Neural cell (in vitro differentiated cells): ENCODE results near the gene KCTD21. TPM values are rescaled to one million over a fixed set of nuclear protein-coding genes. Genes with fewer than 3 reads are reported as not detected.

ENCODE experiments used
- H2AFZ ChIP-seq: fragments of 200-600, 300-800 bp; sonication (generic), shearing (Covaris generic); 2 replicates; pipeline ENCODE4 v1.6.0; 2014; ENCODE audit warnings: low read depth, mild to moderate bottlenecking, antibody characterized with exemption, low read length, moderate library complexity
- H3F3A ChIP-seq: fragments of 200-600 bp; shearing (Covaris generic); 2 replicates; pipeline ENCODE4 v1.6.1; 2016; ENCODE audit warnings: mild to moderate bottlenecking, moderate library complexity, mixed read lengths, antibody characterized with exemption, low read length; ENCODE audit not compliant: insufficient read depth, poor library complexity, severe bottlenecking
- H3K27ac ChIP-seq: fragments of 200-600, 300-800 bp; sonication (generic), shearing (Covaris generic); 2 replicates; pipeline ENCODE4 v1.5.1; 2014; ENCODE audit warnings: mild to moderate bottlenecking, low read length, moderate library complexity
- H3K27me3 ChIP-seq: fragments of 300-800, 200-600 bp; sonication (generic), shearing (Covaris generic); 2 replicates; pipeline ENCODE4 v1.6.0; 2014; ENCODE audit warnings: mild to moderate bottlenecking, low read depth, low read length, moderate library complexity; ENCODE audit not compliant: insufficient read depth
- H3K36me3 ChIP-seq: fragments of 300-800, 200-600 bp; sonication (generic), shearing (Covaris generic); 2 replicates; pipeline ENCODE4 v1.5.1; 2014; ENCODE audit warnings: mild to moderate bottlenecking, antibody characterized with exemption, low read length, moderate library complexity; ENCODE audit not compliant: insufficient read depth
- H3K4me2 ChIP-seq: fragments of 300-800, 200-600 bp; sonication (generic), shearing (Covaris generic); 2 replicates; pipeline ENCODE4 v1.6.0; 2014; ENCODE audit warnings: mild to moderate bottlenecking, low read length
- H3K4me3 ChIP-seq: fragments of 300-800, 200-600 bp; sonication (generic), shearing (Covaris generic); 2 replicates; pipeline ENCODE4 v1.5.1; 2014; ENCODE audit warnings: mild to moderate bottlenecking, low read length, moderate library complexity
- H3K79me2 ChIP-seq: fragments of 200-600 bp; shearing (Covaris generic); replicated peaks from 2 replicates; pipeline ENCODE4 v1.6.0; 2014; ENCODE audit warnings: mild to moderate bottlenecking, low read length, moderate library complexity; ENCODE audit not compliant: insufficient read depth
- H3K9ac ChIP-seq: fragments of 300-800, 200-600 bp; sonication (generic), shearing (Covaris generic); 2 replicates; pipeline ENCODE4 v1.6.1; 2016; ENCODE audit warnings: mild to moderate bottlenecking, low read length, mixed read lengths
- H3K9me2 ChIP-seq: fragments of 200-600 bp; shearing (Covaris generic); 2 replicates; pipeline ENCODE4 v1.6.1; 2016; ENCODE audit warnings: mild to moderate bottlenecking, low read length, mixed read lengths; ENCODE audit not compliant: insufficient read depth
- H3K9me3 ChIP-seq: fragments of 200-600, 300-800 bp; sonication (generic), shearing (Covaris generic); 2 replicates; pipeline ENCODE4 v1.6.1; 2016; ENCODE audit warnings: mild to moderate bottlenecking, mixed run types, low read length, moderate library complexity, mixed read lengths
- H4K20me1 ChIP-seq: fragments of 200-600 bp; shearing (Covaris generic); 2 replicates; pipeline ENCODE4 v1.6.1; 2016; ENCODE audit warnings: mild to moderate bottlenecking, mixed run types; ENCODE audit not compliant: insufficient read depth
- EP300 ChIP-seq: fragments of 450-650 bp; conservative IDR thresholded peaks from 2 replicates; pipeline ENCODE4 v1.6.1; 2014; ENCODE audit warnings: antibody characterized with exemption, mild to moderate bottlenecking, moderate library complexity; ENCODE audit not compliant: poor library complexity, severe bottlenecking
- EZH2 ChIP-seq: fragments of 200-600, 300-800 bp; shearing (Covaris generic), sonication (generic); IDR thresholded peaks from 2 replicates; pipeline ENCODE4 v1.6.1; 2014; ENCODE audit warnings: antibody characterized with exemption, low read length, borderline replicate concordance, mild to moderate bottlenecking; ENCODE audit not compliant: insufficient read depth, poor library complexity, severe bottlenecking
- MXI1 ChIP-seq: fragments of 450-650 bp; conservative IDR thresholded peaks from 2 replicates; pipeline ENCODE4 v1.6.1; 2014; ENCODE audit warnings: antibody characterized with exemption, mild to moderate bottlenecking; ENCODE audit not compliant: poor library complexity, severe bottlenecking
- POLR2AphosphoS5 ChIP-seq: IDR thresholded peaks from 2 replicates; pipeline ENCODE4 v1.6.1; 2012
- RAD21 ChIP-seq: fragments of 450-650 bp; conservative IDR thresholded peaks from 2 replicates; pipeline ENCODE4 v1.6.1; 2014; ENCODE audit warnings: antibody characterized with exemption, mild to moderate bottlenecking, moderate library complexity
- SMC3 ChIP-seq: fragments of 450-650 bp; conservative IDR thresholded peaks from 2 replicates; pipeline ENCODE4 v1.6.1; 2014; ENCODE audit warnings: antibody characterized with exemption, mild to moderate bottlenecking, moderate library complexity; ENCODE audit not compliant: poor library complexity
- TAF1 ChIP-seq: IDR thresholded peaks from 2 replicates; pipeline ENCODE4 v1.6.1; 2012; ENCODE audit warnings: low read depth
- polyA plus RNA-seq: library from polyadenylated mRNA; depleted of rRNA; stranded (reverse); fragments of >200 nt; gene quantifications from 2 replicates; pipeline ENCODE4 v1.2.3, GENCODE V29; 2014
- TF ChIP-seq, protein P1 (sequence below): fragments of 450-650 bp; IDR thresholded peaks from 2 replicates; pipeline ENCODE4 v1.5.1; 2014; ENCODE audit warnings: antibody characterized with exemption, mild to moderate bottlenecking, moderate library complexity; ENCODE audit not compliant: poor library complexity, severe bottlenecking
- TF ChIP-seq, protein P2 (sequence below): IDR thresholded peaks from 2 replicates; pipeline ENCODE4 v1.6.1; 2012; ENCODE audit warnings: borderline replicate concordance

Gene KCTD21
- polyA plus RNA-seq, 1 donor from 2014 or later: 1.4 TPM

DNA sequence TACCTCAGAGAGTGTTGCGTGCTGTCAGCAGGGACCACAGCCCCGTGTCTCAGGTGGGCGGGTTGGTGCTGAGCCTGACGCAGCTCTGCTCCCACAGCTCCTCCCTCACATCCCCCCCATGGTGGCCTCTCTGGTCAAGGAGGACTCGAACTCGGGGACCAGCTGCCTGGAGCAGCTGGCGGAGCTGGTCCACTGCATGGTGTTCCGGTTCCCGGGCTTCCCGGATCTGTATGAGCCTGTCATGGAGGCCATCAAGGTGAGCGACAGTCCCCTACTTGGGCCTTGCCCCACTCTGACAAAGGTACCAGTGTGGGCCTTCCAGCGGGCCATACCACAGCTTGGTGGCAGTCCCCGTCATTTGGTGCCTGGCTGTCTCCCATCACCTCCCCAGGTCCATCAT, 12.1 kb upstream of the KCTD21 start:
- TF ChIP-seq, protein P1, sequence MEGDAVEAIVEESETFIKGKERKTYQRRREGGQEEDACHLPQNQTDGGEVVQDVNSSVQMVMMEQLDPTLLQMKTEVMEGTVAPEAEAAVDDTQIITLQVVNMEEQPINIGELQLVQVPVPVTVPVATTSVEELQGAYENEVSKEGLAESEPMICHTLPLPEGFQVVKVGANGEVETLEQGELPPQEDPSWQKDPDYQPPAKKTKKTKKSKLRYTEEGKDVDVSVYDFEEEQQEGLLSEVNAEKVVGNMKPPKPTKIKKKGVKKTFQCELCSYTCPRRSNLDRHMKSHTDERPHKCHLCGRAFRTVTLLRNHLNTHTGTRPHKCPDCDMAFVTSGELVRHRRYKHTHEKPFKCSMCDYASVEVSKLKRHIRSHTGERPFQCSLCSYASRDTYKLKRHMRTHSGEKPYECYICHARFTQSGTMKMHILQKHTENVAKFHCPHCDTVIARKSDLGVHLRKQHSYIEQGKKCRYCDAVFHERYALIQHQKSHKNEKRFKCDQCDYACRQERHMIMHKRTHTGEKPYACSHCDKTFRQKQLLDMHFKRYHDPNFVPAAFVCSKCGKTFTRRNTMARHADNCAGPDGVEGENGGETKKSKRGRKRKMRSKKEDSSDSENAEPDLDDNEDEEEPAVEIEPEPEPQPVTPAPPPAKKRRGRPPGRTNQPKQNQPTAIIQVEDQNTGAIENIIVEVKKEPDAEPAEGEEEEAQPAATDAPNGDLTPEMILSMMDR: no peak
- TF ChIP-seq EP300 (no peak), MXI1 (no peak), EZH2 (no peak), RAD21 (no peak), POLR2AphosphoS5 (no peak), TAF1 (no peak), SMC3 (no peak)
- TF ChIP-seq, protein P2, sequence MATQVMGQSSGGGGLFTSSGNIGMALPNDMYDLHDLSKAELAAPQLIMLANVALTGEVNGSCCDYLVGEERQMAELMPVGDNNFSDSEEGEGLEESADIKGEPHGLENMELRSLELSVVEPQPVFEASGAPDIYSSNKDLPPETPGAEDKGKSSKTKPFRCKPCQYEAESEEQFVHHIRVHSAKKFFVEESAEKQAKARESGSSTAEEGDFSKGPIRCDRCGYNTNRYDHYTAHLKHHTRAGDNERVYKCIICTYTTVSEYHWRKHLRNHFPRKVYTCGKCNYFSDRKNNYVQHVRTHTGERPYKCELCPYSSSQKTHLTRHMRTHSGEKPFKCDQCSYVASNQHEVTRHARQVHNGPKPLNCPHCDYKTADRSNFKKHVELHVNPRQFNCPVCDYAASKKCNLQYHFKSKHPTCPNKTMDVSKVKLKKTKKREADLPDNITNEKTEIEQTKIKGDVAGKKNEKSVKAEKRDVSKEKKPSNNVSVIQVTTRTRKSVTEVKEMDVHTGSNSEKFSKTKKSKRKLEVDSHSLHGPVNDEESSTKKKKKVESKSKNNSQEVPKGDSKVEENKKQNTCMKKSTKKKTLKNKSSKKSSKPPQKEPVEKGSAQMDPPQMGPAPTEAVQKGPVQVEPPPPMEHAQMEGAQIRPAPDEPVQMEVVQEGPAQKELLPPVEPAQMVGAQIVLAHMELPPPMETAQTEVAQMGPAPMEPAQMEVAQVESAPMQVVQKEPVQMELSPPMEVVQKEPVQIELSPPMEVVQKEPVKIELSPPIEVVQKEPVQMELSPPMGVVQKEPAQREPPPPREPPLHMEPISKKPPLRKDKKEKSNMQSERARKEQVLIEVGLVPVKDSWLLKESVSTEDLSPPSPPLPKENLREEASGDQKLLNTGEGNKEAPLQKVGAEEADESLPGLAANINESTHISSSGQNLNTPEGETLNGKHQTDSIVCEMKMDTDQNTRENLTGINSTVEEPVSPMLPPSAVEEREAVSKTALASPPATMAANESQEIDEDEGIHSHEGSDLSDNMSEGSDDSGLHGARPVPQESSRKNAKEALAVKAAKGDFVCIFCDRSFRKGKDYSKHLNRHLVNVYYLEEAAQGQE: no peak
- no peaks in the 10 kb centered on the region for H3K79me2 ChIP-seq
- H4K20me1 ChIP-seq: no peaks in the 10 kb centered on the region

DNA sequence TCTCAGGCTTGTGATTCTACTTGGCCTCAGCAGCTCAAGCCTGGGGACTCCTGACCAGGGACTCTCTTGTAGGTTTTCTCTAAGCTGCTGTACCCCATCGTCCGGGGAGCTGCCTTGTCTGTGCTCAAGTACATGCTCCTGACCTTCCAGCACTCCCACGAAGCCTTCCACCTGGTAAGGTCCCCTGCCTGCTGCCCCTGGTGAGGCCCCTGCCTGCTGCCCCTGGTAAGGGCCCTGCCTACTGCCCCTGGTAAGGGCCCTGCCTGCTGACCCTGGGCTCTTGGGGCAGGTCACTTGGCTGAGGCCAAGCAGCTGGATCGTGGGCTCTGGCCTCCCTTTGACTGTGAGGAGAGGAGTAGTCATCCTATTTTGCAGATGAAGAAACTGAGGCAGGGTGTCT, 11.6 kb upstream of the KCTD21 start:
- Histone ChIP-seq H3F3A (no peaks in the 10 kb centered on the region), H3K4me3 (no peak overlapping the region), H3K36me3 (no peaks in the 10 kb centered on the region), H3K4me2 (no peak overlapping the region), H3K9me3 (no peaks in the 10 kb centered on the region), H2AFZ (no peak overlapping the region), H3K27me3 (no peaks in the 10 kb centered on the region), H3K27ac (no peak overlapping the region), H3K79me2 (no peaks in the 10 kb centered on the region), H4K20me1 (no peaks in the 10 kb centered on the region), H3K9ac (no peak overlapping the region), H3K9me2 (no peaks in the 10 kb centered on the region)
- TF ChIP-seq POLR2AphosphoS5 (no peak), RAD21 (no peak), MXI1 (no peak), SMC3 (no peak), EP300 (no peak)

More for the DNA sequence above, 12.1 kb upstream of the KCTD21 start:
- Histone ChIP-seq H3K4me2 (no peak overlapping the region), H2AFZ (no peak overlapping the region), H3K27me3 (no peaks in the 10 kb centered on the region), H3K36me3 (no peaks in the 10 kb centered on the region), H3K9me3 (no peaks in the 10 kb centered on the region), H3F3A (no peaks in the 10 kb centered on the region), H3K9ac (no peak overlapping the region), H3K27ac (no peak overlapping the region), H3K4me3 (no peak overlapping the region), H3K9me2 (no peaks in the 10 kb centered on the region)

DNA sequence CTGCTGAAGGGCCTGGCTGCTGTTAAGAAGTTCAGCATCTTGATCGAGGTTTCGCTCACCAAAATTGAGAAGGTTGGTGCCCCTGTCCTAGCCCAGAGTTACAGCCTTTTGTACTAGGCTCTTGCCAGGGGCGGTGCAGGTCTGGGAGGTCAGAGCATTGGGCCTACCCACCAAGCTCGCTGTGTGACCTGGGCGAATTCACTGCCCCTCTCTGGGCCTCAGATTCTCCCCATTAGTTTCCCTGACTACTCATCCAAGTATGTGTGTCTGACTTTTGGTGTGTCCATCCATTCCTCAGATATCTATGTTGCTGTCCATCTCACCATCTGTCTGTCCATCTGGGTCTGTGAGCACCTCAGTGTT, 11.2 kb upstream of the KCTD21 start:
- Histone ChIP-seq H3K4me3 (no peak overlapping the region), H4K20me1 (no peaks in the 10 kb centered on the region), H3K36me3 (no peaks in the 10 kb centered on the region), H3K9me3 (no peaks in the 10 kb centered on the region), H3F3A (no peaks in the 10 kb centered on the region), H3K9ac (no peak overlapping the region), H3K4me2 (no peak overlapping the region), H3K27ac (no peak overlapping the region), H3K79me2 (no peaks in the 10 kb centered on the region), H2AFZ (no peak overlapping the region), H3K9me2 (no peaks in the 10 kb centered on the region), H3K27me3 (no peaks in the 10 kb centered on the region)
- TF ChIP-seq, protein P2: no peak
- TF ChIP-seq SMC3: no peak
- TF ChIP-seq EZH2: no peak
- no peak for TF ChIP-seq POLR2AphosphoS5
- TF ChIP-seq RAD21: no peak
- no peak for TF ChIP-seq EP300
- TF ChIP-seq TAF1: no peak
- no peak for TF ChIP-seq MXI1
- TF ChIP-seq, protein P1: no peak
